Natural killer cell (primary cell): ENCODE data around the gene ZNF800. TPM values are rescaled to one million over a fixed set of nuclear protein-coding genes. Genes with fewer than 3 reads are reported as not detected.

ENCODE experiments used
- ATAC-seq, 3 donors: fragments of 150-1000 bp in 2 of 3; fragments of 200-7000 bp in 1 of 3; cut with Tn5 transposase; 1 replicate in 1 of 3; 2 replicates in 2 of 3; pipeline ENCODE4 v1.10.0; 2021; ENCODE audit warnings: mild to moderate bottlenecking in 2 of 3, moderate library complexity in 2 of 3
- DNase-seq, 2 donors: peaks; one replicate each; pipeline versions ENCODE4 v3.0.0 to v3.0.0-alpha.2; 2013 to 2021; ENCODE audit warnings: mixed read lengths in 1 of 2
- H3K27ac ChIP-seq: one replicate; pipeline ENCODE4 v1.5.1; 2013; ENCODE audit warnings: mild to moderate bottlenecking, low read length
- H3K27me3 ChIP-seq: one replicate; pipeline ENCODE4 v1.6.1; 2013; ENCODE audit warnings: low read length; ENCODE audit not compliant: control insufficient read depth, insufficient read depth
- H3K36me3 ChIP-seq: one replicate; pipeline ENCODE4 v1.6.1; 2013; ENCODE audit warnings: low read length; ENCODE audit not compliant: control insufficient read depth, insufficient read depth
- H3K4me1 ChIP-seq: one replicate; pipeline ENCODE4 v1.6.1; 2013; ENCODE audit warnings: low read length; ENCODE audit not compliant: control insufficient read depth, insufficient read depth
- H3K4me3 ChIP-seq: one replicate; pipeline ENCODE4 v1.5.1; 2013; ENCODE audit warnings: low read length
- H3K9me3 ChIP-seq: one replicate; pipeline ENCODE4 v1.6.1; 2013; ENCODE audit warnings: low read length; ENCODE audit not compliant: control insufficient read depth, insufficient read depth
- H3K27ac Mint-ChIP-seq, 2 donors: one replicate each; pipeline ENCODE4 v1.8.0; 2022; ENCODE audit warnings: mild to moderate bottlenecking in 2 of 2, mixed read lengths in 2 of 2, moderate library complexity in 1 of 2
- H3K27me3 Mint-ChIP-seq, 2 donors: one replicate each; pipeline ENCODE4 v1.8.0; 2022; ENCODE audit warnings: low read depth in 2 of 2, mixed read lengths in 2 of 2
- H3K36me3 Mint-ChIP-seq: one replicate; pipeline ENCODE4 v1.8.0; 2022; ENCODE audit warnings: mixed read lengths
- H3K4me1 Mint-ChIP-seq, 2 donors: one replicate each; pipeline ENCODE4 v1.8.0; 2022; ENCODE audit warnings: mixed read lengths in 2 of 2
- H3K4me3 Mint-ChIP-seq: one replicate; pipeline ENCODE4 v1.8.0; 2022; ENCODE audit warnings: mild to moderate bottlenecking, moderate library complexity, mixed read lengths
- H3K9me3 Mint-ChIP-seq, 2 donors: one replicate each; pipeline ENCODE4 v1.8.0; 2022; ENCODE audit warnings: mixed read lengths in 2 of 2
- CTCF ChIP-seq: fragments of 200-600 bp; IDR thresholded peaks from one replicate; pipeline ENCODE4 v1.8.0; 2022; ENCODE audit warnings: antibody characterized with exemption
- WGBS: methylation state at CpG from one replicate; pipeline ENCODE4 v1.1.7; 2013; ENCODE audit warnings: missing lambda C conversion rate; ENCODE audit not compliant: insufficient coverage; 5-methylcytosine and 5-hydroxymethylcytosine counted together
- intact Hi-C: fragments of 100-400 bp; cut with micrococcal nuclease; formaldehyde crosslinking; loops from one replicate; pipeline ENCODE4 v1.14.2; 2022
- total RNA-seq, 4 donors: library from RNA; stranded (reverse); fragments of 120-200 nt in 1 of 4; gene quantifications; one replicate each; pipeline versions ENCODE4 v1.2.3 to v1.2.4, GENCODE V29; 2013 to 2022

Gene ZNF800
- total RNA-seq, 3 donors from 2014 or later (not counting 1 experiment from before 2014, with no cell fraction given): 93.3 to 107 (median 101) TPM

- Mint-ChIP-seq H3K9me3 (no peaks in the 10 kb centered on the region), H3K4me1 (peaks cover 66 to 72% of the 10 kb centered on the region in 2 donors), H3K27ac (peak overlapping the region; percentile 49 to 68), H3K27me3 (no peaks in the 10 kb centered on the region), H3K4me3 (peak overlapping the region; percentile 25), H3K36me3 (peaks cover 6% of the 10 kb centered on the region)
- Histone ChIP-seq H3K9me3 (no peaks in the 10 kb centered on the region), H3K4me3 (no peak overlapping the region), H3K27ac (no peak overlapping the region), H3K27me3 (no peaks in the 10 kb centered on the region), H3K4me1 (no peaks in the 10 kb centered on the region), H3K36me3 (peaks cover 37% of the 10 kb centered on the region)
- TF ChIP-seq CTCF: no peak
- 100% methylated on average over 1 of the region's 2 CpGs for WGBS
- intact Hi-C loops: no loop called here
- DNase-seq: no peak
- ATAC-seq: no peak
Measured at GRCh38 chr7:127379642-127380041, 12.9 kb downstream of the ZNF800 start.

GRCh38 chr7:127378537-127378936 is 14.0 kb downstream of the ZNF800 start:
- H3K27me3 Mint-ChIP-seq: no peaks in the 10 kb centered on the region
- intact Hi-C loops: no loop called here
- no peak overlapping the region for H3K4me3 ChIP-seq
- peak overlapping the region; percentile 49 to 68 for H3K27ac Mint-ChIP-seq
- H3K36me3 ChIP-seq: peaks cover 45% of the 10 kb centered on the region
- H3K4me1 ChIP-seq: no peaks in the 10 kb centered on the region
- H3K27me3 ChIP-seq: no peaks in the 10 kb centered on the region
- no peak overlapping the region for H3K27ac ChIP-seq
- DNase-seq: no peak
- H3K9me3 Mint-ChIP-seq: no peaks in the 10 kb centered on the region
- H3K4me3 Mint-ChIP-seq: peak overlapping the region; percentile 31
- WGBS: no CpG with 5 or more reads among the region's 1 CpG
- no peak for ATAC-seq
- no peak for TF ChIP-seq CTCF
- peaks cover 8% of the 10 kb centered on the region for H3K36me3 Mint-ChIP-seq
- peaks cover 66 to 71% of the 10 kb centered on the region in 2 donors for H3K4me1 Mint-ChIP-seq
- no peaks in the 10 kb centered on the region for H3K9me3 ChIP-seq

- Mint-ChIP-seq H3K4me1 (peaks cover 54 to 60% of the 10 kb centered on the region in 2 donors), H3K27ac (peak overlapping the region; percentile 49 to 68), H3K4me3 (no peak overlapping the region), H3K27me3 (no peaks in the 10 kb centered on the region), H3K9me3 (no peaks in the 10 kb centered on the region), H3K36me3 (peaks cover 17% of the 10 kb centered on the region)
- no CpG with 5 or more reads among the region's 1 CpG for WGBS
- Histone ChIP-seq H3K9me3 (no peaks in the 10 kb centered on the region), H3K4me3 (no peak overlapping the region), H3K4me1 (no peaks in the 10 kb centered on the region), H3K36me3 (peaks cover 54% of the 10 kb centered on the region), H3K27me3 (no peaks in the 10 kb centered on the region), H3K27ac (no peak overlapping the region)
- DNase-seq (no peak), ATAC-seq (no peak)
- intact Hi-C loops: no loop called here
- TF ChIP-seq CTCF: no peak
Measured at GRCh38 chr7:127377425-127377824, 15.1 kb downstream of the ZNF800 start.

- Histone ChIP-seq H3K36me3 (peaks cover 57% of the 10 kb centered on the region), H3K4me1 (no peaks in the 10 kb centered on the region), H3K9me3 (no peaks in the 10 kb centered on the region), H3K27me3 (no peaks in the 10 kb centered on the region), H3K4me3 (no peak overlapping the region), H3K27ac (no peak overlapping the region)
- no peak overlapping the region for H3K27ac Mint-ChIP-seq
- peaks cover 39 to 43% of the 10 kb centered on the region in 2 donors for H3K4me1 Mint-ChIP-seq
- no CpG with 5 or more reads among the region's 1 CpG for WGBS
- intact Hi-C loops: no loop called here
- no peaks in the 10 kb centered on the region for H3K9me3 Mint-ChIP-seq
- TF ChIP-seq CTCF: no peak
- H3K36me3 Mint-ChIP-seq: peaks cover 17% of the 10 kb centered on the region
- H3K27me3 Mint-ChIP-seq: no peaks in the 10 kb centered on the region
- DNase-seq: no peak
- no peak for ATAC-seq
- H3K4me3 Mint-ChIP-seq: no peak overlapping the region
Measured at GRCh38 chr7:127375631-127376030, 16.9 kb downstream of the ZNF800 start.
